GM12891 (cell line): ENCODE measurements around the gene AP5Z1.
"Not testable (repeated sequence)": the region's sequence is repeated elsewhere in the genome, so short reads cannot be mapped to it uniquely, and the experiment has no call there.

Experiments
- DNase-seq: peaks from one replicate; pipeline ENCODE4 v3.0.0; 2011; ENCODE audit warnings: low spot score; ENCODE audit not compliant: insufficient read length
- FAIRE-seq: peaks from 2 replicates; lab custom pipeline; 2011; peaks lifted over from hg19 to GRCh38; lab: Jason Lieb, UNC
- PAX5 ChIP-seq: IDR thresholded peaks from 2 replicates; pipeline ENCODE4 v1.6.1; 2011; ENCODE audit warnings: low read length, moderate library complexity, mild to moderate bottlenecking; ENCODE audit not compliant: insufficient read depth, severe bottlenecking
- POLR2A ChIP-seq: IDR thresholded peaks from 2 replicates; pipeline ENCODE4 v1.6.1; 2011; ENCODE audit warnings: low read depth, low read length, control low read depth
- POLR2AphosphoS5 ChIP-seq: IDR thresholded peaks from 2 replicates; pipeline ENCODE4 v1.6.1; 2011; ENCODE audit warnings: low read depth, low read length, control low read depth
- POU2F2 ChIP-seq: IDR thresholded peaks from 2 replicates; pipeline ENCODE4 v1.6.1; 2011; ENCODE audit warnings: low read depth, mild to moderate bottlenecking, control low read depth, low read length, moderate library complexity
- SPI1 ChIP-seq: IDR thresholded peaks from 2 replicates; pipeline ENCODE4 v1.6.1; 2011; ENCODE audit warnings: low read depth, low read length, control low read depth
- TAF1 ChIP-seq: IDR thresholded peaks from 2 replicates; pipeline ENCODE4 v1.6.1; 2011; ENCODE audit warnings: low read depth, low read length, control low read depth

Gene AP5Z1

DNA sequence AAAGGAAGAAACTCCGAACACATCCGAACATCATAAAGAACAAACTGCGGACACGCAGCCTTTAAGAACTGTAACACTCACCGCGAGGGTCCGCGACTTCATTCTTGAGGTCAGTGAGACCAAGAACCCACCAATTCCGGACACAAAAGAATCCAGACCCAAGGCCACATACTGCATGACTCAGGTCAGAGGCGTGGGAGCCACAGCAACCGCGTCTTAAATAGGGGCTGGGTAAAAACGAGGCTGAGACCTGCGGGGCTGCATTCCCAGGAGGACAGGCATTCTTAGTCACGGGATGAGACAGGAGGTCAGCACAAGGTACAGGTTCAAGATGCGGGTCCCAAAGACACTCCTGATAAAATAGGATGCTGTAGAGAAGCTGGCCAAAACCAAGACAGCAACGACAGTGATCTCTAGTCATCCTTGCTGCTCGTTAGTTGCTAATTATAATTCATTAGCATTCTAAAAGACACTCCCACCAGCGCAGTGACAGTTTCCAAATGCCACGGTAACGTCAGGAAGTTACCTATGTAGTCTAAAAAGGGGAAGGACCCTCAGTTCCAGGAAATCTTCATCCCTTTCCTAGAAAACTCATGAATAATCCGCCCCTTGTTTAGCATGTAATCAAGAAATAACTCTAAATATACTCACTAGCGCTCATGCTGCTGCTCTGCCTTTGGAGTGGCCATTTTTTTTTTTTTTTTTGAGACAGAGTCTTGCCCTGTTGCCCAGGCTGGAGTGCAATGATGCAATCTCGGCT, 19.3 kb downstream of the AP5Z1 start:
- FAIRE-seq (no peak), DNase-seq (no peak)
- TF ChIP-seq POLR2AphosphoS5 (no peak), PAX5 (no peak), TAF1 (no peak), POU2F2 (no peak), POLR2A (no peak), SPI1 (no peak)

DNA sequence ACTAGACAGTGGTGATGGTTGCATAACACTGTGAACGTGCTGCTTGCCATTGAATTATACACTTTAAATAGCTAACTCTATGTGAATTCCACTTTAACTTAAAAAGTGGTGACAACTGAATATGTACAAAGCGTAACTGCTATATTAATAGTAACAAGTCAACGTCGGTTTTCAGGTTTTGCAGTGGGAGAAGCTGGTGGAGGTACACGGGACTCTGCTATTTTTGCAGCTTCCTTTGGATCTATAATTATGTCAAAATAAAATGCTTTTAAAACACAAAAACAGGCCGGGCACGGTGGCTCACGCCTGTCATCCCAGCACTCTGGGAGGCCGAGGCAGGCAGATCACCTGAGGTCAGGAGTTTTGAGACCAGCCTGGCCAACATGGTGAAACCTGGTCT, 21.0 kb downstream of the AP5Z1 start:
- no peak for FAIRE-seq
- DNase-seq: no peak
- TF ChIP-seq POLR2A (no peak), TAF1 (no peak)

DNA sequence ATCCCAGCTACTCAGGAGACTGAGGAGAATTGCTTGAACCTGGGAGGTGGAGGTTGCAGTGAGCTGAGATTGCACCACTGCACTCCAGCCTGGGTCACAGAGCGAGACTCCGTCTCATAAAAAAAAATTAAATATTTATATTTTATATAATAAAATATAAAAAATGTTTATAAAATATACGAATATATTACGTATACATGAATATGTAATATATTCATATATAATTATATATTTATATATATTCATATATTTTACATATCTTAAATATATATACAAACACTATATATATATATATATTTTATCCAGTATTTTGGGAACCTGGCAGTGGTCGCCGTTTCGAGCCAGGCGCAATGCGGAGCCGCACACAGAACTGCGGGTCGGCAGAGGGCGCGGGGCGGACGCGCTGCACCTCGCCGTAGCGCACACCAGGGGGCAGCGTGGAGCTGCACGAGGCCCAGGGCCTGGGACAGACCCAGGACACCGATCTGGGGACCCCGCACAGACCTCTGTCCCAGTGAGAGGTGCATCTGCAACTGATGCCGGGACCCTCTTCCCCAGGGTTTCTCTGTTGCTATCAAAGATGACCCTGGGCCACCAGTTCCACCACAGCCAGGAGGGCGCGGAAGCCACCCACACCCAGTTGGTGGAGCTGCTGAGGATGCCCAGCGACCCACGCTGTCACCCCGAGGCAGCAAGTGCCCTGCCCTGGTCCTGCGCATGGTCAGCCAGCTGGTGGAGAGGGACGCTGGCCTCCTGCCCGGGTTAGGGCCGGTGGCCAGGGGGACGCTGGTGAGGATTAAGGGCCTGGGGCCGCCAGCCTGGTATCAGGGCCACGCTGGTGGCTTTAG, 22.7 kb downstream of the AP5Z1 start:
- DNase-seq: peak; percentile 89
- peak; percentile 83 for FAIRE-seq
- TF ChIP-seq POLR2A (0 out of 2 replicates have a peak, but pooled peaks have one; percentile 24), SPI1 (no peak), POU2F2 (peak; percentile 46; the same call in 1 of the 2 replicates)

DNA sequence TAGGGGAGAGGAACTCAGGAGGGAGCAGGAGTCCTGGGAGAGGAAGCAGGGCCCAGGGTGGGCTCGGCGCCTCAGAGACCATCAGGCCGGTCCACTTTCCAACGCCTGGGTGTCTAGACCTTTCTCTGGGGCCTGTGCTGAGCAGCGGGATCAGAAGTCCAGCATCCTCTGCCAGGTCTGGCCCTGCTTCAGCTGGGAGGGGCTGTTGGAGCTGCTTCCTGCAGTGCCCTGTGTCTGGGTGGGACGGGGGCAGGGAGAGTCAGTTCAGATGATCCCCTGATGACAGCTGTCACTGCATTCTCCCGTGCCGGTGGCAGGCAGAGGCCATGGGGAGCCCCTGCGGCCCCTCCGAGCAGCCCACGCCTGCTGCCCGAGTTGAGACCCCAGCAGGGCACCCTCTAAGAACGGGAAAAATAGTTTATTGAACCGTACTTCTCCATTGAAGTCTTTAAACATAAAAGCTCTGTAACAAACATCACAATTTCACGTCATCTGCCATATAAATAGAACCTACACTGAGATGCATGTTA, 23.3 kb downstream of the AP5Z1 start:
- no peak for TF ChIP-seq TAF1
- no peak for TF ChIP-seq PAX5
- no peak for TF ChIP-seq POU2F2
- TF ChIP-seq POLR2A: no peak
- TF ChIP-seq SPI1: no peak
- no peak for TF ChIP-seq POLR2AphosphoS5
- DNase-seq: no peak
- FAIRE-seq: no peak

DNA sequence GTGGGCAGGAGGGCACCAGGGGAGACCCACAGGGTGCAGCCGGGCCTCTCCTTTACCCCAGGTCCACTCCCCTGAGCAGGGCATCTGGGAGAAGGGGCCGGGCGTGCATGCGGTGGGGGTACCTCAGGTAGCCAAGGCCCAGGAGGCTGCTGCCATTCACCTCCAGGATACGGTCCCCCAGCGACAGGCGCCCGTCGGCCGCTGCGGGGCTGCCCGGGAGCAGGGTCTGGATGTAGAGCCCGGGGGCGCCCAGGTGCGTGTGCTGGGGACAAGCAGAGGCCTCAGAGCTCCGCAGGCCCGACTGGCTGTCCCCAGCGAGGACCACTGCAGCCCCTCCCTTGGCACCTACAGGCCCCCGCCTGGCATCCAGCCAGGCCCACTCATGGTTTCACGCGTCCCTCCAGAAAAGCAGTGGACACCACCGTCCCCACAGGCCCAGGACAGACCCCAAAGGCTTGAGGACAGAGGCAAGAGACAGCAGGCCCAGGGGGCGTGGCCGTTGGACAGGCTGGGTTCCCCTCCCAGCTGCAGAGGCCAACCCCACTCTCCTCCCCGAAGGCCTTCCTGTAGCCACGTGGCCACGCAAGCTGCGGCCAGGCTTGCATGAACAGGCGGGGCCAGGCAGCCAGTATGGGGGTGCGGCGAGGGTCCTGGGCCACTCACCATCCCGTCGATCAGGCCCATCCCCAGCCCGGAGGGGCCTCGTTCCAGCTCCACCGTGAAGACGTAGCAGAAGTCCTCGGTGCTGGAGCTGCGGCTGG, 24.3 kb downstream of the AP5Z1 start:
- TF ChIP-seq PAX5 (no peak), POLR2AphosphoS5 (no peak), TAF1 (no peak), POU2F2 (no peak), SPI1 (no peak), POLR2A (no peak)
- DNase-seq: no peak
- no peak for FAIRE-seq

DNA sequence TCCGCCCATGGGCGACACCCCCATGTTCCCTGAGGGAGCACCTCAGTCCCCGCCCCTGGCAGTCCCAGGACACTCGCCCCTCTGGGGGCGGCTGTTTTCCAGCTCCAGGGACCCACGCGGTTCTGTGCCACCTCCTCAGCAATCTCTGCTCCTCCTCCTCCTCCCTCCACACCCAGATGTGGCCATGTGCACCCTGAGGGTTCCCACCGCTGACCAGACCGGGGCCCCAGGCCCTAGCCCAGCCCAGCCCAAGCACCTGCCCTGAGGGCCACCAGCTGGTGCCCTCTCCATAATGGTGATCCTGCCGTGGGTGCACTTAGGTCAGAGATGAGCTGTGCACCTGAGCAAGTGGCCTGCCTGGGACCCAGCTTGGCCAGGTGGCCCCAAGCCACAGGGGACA, 25.1 kb downstream of the AP5Z1 start:
- TF ChIP-seq SPI1 (no peak), PAX5 (no peak), POU2F2 (no peak), POLR2A (no peak), TAF1 (no peak), POLR2AphosphoS5 (no peak)
- FAIRE-seq (no peak), DNase-seq (no peak)

DNA sequence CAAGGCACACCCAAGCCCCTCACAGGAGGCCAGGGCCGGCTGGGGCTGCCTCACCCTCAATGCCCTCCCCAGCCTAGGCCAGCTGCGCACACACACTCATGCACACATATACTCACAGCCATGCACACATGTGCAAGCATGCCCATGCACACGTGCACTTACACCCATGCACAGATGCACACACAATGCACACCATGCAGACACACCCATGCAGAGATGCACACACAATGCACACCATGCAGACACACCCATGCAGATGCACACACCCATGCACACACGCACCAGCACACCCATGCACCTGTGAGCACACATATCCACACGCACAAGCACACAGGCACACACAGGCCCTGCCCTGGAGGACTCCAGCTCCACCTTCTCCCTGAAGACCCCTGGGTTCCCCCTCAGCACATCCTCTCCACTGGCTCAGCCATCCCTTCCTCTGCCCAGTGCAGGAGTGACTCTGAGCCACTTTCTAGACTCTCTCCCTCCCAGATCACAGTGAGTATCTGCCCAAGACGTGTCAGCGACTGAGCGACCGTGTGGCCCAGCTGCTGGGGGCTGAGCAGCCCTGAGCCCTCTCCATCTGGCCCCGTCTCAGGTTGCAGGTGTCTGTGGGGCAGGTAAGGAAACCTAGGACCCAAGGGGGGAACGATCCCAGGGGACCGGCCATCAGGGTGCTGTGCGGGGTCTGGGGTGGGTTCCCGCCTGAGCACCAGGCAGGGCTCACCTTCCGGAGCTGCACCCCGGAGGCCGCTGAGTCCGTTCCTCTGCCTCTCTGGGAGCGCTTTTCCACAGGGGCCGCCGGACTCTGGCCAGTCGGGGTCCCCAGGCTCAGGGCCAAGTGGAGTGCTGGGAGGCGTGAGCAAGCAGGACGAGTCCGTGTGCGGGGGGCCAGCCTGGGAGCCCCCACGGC, 25.8 kb downstream of the AP5Z1 start:
- FAIRE-seq (peak; percentile 13), DNase-seq (no peak)
- no peak for TF ChIP-seq TAF1
- no peak for TF ChIP-seq POU2F2
- no peak for TF ChIP-seq SPI1
- TF ChIP-seq POLR2A: no peak
- TF ChIP-seq POLR2AphosphoS5: no peak

DNA sequence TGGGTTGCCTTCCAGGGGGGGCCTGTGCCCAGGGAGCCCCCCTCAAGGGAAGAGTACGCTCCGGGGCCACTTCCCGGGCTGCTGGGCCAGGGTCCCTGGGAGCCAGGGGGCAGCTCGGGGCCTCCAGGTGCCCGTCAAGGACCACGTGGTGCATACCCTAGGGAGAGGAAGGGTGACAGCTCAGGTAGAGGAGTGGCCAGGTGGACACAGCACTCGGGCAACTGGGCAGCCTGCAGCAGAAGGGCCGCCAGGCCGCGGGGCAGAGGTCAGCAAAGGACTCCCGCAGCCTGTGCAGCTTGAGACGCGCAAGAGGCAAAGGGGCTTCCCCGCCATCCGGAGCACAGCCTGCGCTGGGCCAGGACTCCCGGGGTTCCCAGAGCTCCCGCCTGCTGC, 26.4 kb downstream of the AP5Z1 start:
- no peak for DNase-seq
- TF ChIP-seq POLR2AphosphoS5: no peak
- TF ChIP-seq SPI1: no peak
- no peak for TF ChIP-seq POU2F2
- no peak for TF ChIP-seq PAX5
- no peak for TF ChIP-seq POLR2A
- TF ChIP-seq TAF1: no peak
- FAIRE-seq: no peak

DNA sequence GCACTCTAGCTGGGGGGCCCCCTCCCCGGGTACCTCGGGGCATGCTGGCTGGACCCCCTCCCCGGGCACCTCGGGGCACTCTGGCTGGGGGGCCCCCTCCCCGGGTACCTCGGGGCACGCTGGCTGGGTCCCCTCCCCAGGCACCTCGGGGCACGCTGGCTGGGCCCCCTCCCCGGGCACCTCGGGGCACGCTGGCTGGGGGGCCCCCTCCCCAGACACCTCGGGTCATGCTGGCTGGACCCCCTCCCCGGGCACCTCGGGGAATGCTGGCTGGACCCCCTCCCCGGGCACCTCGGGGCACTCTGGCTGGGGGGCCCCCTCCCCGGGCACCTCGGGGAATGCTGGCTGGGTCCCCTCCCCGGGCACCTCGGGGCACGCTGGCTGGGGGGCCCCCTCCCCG, 27.2 kb downstream of the AP5Z1 start:
- not testable (repeated sequence) for FAIRE-seq, DNase-seq
